CD14-positive monocyte (primary cell): Measurements from ENCODE around the gene TBC1D22A. TPM values are rescaled to one million over a fixed set of nuclear protein-coding genes. Genes with fewer than 3 reads are reported as not detected.

ENCODE experiments used
- DNase-seq, 3 donors: peaks; one replicate each; pipeline ENCODE4 v3.0.0-alpha.2; 2011 to 2022
- H2AFZ ChIP-seq: 2 replicates; pipeline ENCODE4 v1.6.0; 2012; ENCODE audit warnings: mild to moderate bottlenecking, low read depth, low read length, inconsistent platforms; ENCODE audit not compliant: insufficient read depth, poor library complexity, severe bottlenecking
- H3K27ac ChIP-seq, 2 donors: 1 replicate in 1 of 2; 2 replicates in 1 of 2; pipeline ENCODE4 v1.5.1; 2012 to 2013; ENCODE audit warnings: low read length in 2 of 2, control low read depth in 1 of 2, inconsistent platforms in 1 of 2, low read depth in 1 of 2, mild to moderate bottlenecking in 1 of 2
- H3K27me3 ChIP-seq, 2 donors: one replicate each; pipeline versions ENCODE4 v1.6.0 to v1.6.1; 2011 to 2013; ENCODE audit warnings: low read length in 2 of 2; ENCODE audit not compliant: control insufficient read depth in 2 of 2, insufficient read depth in 2 of 2
- H3K36me3 ChIP-seq, 2 donors: replicated peaks in 1 of 2; 1 replicate in 1 of 2; 2 replicates in 1 of 2; pipeline versions ENCODE4 v1.5.1 to v1.6.1; 2012 to 2013; ENCODE audit warnings: low read length in 2 of 2, control low read depth in 1 of 2, inconsistent platforms in 1 of 2, mild to moderate bottlenecking in 1 of 2; ENCODE audit not compliant: insufficient read depth in 2 of 2, control insufficient read depth in 1 of 2
- H3K4me1 ChIP-seq, 2 donors: 1 replicate in 1 of 2; 2 replicates in 1 of 2; pipeline versions ENCODE4 v1.5.1 to v1.6.1; 2012 to 2013; ENCODE audit warnings: low read length in 2 of 2, control low read depth in 1 of 2, inconsistent platforms in 1 of 2, mild to moderate bottlenecking in 1 of 2, moderate library complexity in 1 of 2; ENCODE audit not compliant: insufficient read depth in 2 of 2, control insufficient read depth in 1 of 2
- H3K4me2 ChIP-seq: replicated peaks from 2 replicates; pipeline ENCODE3; 2012; ENCODE audit warnings: low read length, moderate library complexity, mild to moderate bottlenecking; ENCODE audit not compliant: poor library complexity, severe bottlenecking; ENCODE audit errors: extremely low read depth
- H3K4me3 ChIP-seq, 3 experiments: fragments of 200-600 bp in 1 of 3; sonication (generic) in 1 of 3; replicated peaks in 1 of 3; 1 replicate in 2 of 3; 2 replicates in 1 of 3; pipeline ENCODE4 v1.5.1; 2011 to 2013; ENCODE audit warnings: low read length in 3 of 3, mild to moderate bottlenecking in 3 of 3, control low read depth in 2 of 3, low read depth in 2 of 3, inconsistent platforms in 1 of 3, moderate library complexity in 1 of 3
- H3K79me2 ChIP-seq: 2 replicates; pipeline ENCODE4 v1.6.0; 2012; ENCODE audit warnings: mild to moderate bottlenecking, control low read depth, inconsistent platforms, low read length, moderate library complexity; ENCODE audit not compliant: insufficient read depth
- H3K9ac ChIP-seq: 2 replicates; pipeline ENCODE4 v1.6.0; 2017; ENCODE audit warnings: low read length, mild to moderate bottlenecking; ENCODE audit not compliant: insufficient read depth, poor library complexity, severe bottlenecking
- H3K9me3 ChIP-seq, 2 donors: replicated peaks in 1 of 2; 1 replicate in 1 of 2; 2 replicates in 1 of 2; pipeline versions ENCODE4 v1.5.1 to v1.6.1; 2012 to 2013; ENCODE audit warnings: low read length in 2 of 2, control low read depth in 1 of 2; ENCODE audit not compliant: control insufficient read depth in 1 of 2, insufficient read depth in 1 of 2
- H4K20me1 ChIP-seq: 2 replicates; pipeline ENCODE4 v1.6.0; 2012; ENCODE audit warnings: mild to moderate bottlenecking, low read length, control low read depth, moderate library complexity; ENCODE audit not compliant: insufficient read depth
- H3K27ac Mint-ChIP-seq, 7 donors: one replicate each; pipeline ENCODE4 v1.8.0; 2020; ENCODE audit warnings: mild to moderate bottlenecking in 7 of 7, mixed read lengths in 7 of 7, moderate library complexity in 6 of 7, inconsistent platforms in 2 of 7
- H3K27me3 Mint-ChIP-seq, 3 donors: one replicate each; pipeline ENCODE4 v1.8.0; 2021 to 2022; ENCODE audit warnings: low read depth in 3 of 3, mild to moderate bottlenecking in 3 of 3, mixed read lengths in 3 of 3, moderate library complexity in 3 of 3, inconsistent platforms in 1 of 3
- H3K36me3 Mint-ChIP-seq, 2 donors: one replicate each; pipeline ENCODE4 v1.8.0; 2020; ENCODE audit warnings: mixed read lengths in 2 of 2, inconsistent platforms in 1 of 2, mild to moderate bottlenecking in 1 of 2
- H3K4me1 Mint-ChIP-seq: one replicate; pipeline ENCODE4 v1.8.0; 2020; ENCODE audit warnings: mild to moderate bottlenecking, mixed read lengths
- H3K4me3 Mint-ChIP-seq, 2 donors: one replicate each; pipeline ENCODE4 v1.8.0; 2020; ENCODE audit warnings: mild to moderate bottlenecking in 2 of 2, mixed read lengths in 2 of 2, moderate library complexity in 1 of 2
- H3K9me3 Mint-ChIP-seq, 7 donors: one replicate each; pipeline ENCODE4 v1.8.0; 2020 to 2022; ENCODE audit warnings: mixed read lengths in 7 of 7, mild to moderate bottlenecking in 6 of 7, moderate library complexity in 6 of 7, inconsistent platforms in 2 of 7
- WGBS: methylation state at CpG from one replicate; pipeline ENCODE4 v1.1.5; 2013; ENCODE audit warnings: missing lambda C conversion rate; ENCODE audit not compliant: insufficient coverage; 5-methylcytosine and 5-hydroxymethylcytosine counted together
- intact Hi-C, 2 donors: fragments of 100-400 bp; cut with micrococcal nuclease; formaldehyde crosslinking; loops; one replicate each; pipeline versions ENCODE4 v1.15.0 to v1.15.1; 2023
- polyA plus RNA-seq, 3 donors: library from polyadenylated mRNA; depleted of rRNA in 1 of 3; unstranded in 2 of 3; stranded (reverse) in 1 of 3; fragments of 300-500 nt in 2 of 3; fragments of >200 nt in 1 of 3; fragmentation: Illumina TruSeq in 2 of 3; gene quantifications; 1 replicate in 2 of 3; 2 replicates in 1 of 3; pipeline ENCODE4 v1.2.3, GENCODE V29; 2012 to 2021
- TF ChIP-seq, protein P1 (sequence below): fragments of 200-600 bp; IDR thresholded peaks from one replicate; pipeline ENCODE4 v1.8.0; 2022; ENCODE audit warnings: antibody characterized with exemption, mild to moderate bottlenecking

TBC1D22A gene
- polyA plus RNA-seq, 3 donors: 25.9 to 36.2 (median 29.5) TPM

DNA sequence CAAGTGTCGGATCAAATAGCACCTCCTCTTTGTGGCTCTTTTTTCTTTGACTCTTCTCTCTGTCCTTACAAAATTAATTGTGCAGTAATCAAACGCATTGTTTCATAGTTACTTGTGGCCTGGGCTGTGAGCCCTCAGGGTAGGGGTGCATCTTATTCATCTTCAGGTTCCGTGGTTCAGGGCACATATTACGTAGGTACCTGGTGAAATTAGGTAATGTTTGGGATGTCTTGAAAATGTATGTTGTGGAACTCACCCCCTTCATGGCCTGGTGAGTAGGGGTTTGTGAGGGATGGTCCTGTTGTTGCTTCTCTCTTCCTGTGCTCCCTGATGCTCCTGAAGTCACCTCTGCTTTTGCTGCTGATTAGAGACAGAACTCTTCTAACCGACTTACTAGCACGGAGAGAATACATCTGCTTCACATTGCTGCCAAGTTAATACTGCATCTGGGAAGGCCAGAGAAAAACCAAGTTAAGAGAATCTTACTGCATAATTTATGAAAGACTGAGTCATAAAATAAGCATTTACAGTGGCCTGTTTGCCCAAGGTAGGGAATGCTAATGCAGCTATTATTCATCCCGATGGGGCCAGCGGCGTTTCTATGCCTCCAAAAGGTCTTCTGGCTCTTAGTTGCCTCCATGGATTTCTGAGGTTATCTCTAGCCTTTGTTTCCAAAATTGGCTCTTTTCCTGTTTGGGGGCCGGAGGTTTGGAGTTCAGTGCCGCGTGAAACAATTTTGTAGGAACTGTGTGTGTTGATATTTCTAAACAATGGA is 66.9 kb downstream of the TBC1D22A start:
- H3K4me1 ChIP-seq: peaks cover 11 to 15% of the 10 kb centered on the region in 2 donors
- H3K36me3 Mint-ChIP-seq: peaks cover 57 to 58% of the 10 kb centered on the region in 2 donors
- TF ChIP-seq, protein P1, sequence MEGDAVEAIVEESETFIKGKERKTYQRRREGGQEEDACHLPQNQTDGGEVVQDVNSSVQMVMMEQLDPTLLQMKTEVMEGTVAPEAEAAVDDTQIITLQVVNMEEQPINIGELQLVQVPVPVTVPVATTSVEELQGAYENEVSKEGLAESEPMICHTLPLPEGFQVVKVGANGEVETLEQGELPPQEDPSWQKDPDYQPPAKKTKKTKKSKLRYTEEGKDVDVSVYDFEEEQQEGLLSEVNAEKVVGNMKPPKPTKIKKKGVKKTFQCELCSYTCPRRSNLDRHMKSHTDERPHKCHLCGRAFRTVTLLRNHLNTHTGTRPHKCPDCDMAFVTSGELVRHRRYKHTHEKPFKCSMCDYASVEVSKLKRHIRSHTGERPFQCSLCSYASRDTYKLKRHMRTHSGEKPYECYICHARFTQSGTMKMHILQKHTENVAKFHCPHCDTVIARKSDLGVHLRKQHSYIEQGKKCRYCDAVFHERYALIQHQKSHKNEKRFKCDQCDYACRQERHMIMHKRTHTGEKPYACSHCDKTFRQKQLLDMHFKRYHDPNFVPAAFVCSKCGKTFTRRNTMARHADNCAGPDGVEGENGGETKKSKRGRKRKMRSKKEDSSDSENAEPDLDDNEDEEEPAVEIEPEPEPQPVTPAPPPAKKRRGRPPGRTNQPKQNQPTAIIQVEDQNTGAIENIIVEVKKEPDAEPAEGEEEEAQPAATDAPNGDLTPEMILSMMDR: no peak
- H3K27me3 ChIP-seq: no peaks in the 10 kb centered on the region
- H3K9me3 Mint-ChIP-seq: peaks cover 0 to 4% (median 2%) of the 10 kb centered on the region in 7 donors
- H3K79me2 ChIP-seq: peaks cover 51% of the 10 kb centered on the region
- WGBS: 93% methylated on average over 6 of the region's 12 CpGs
- no peak overlapping the region for H3K27ac ChIP-seq
- H3K36me3 ChIP-seq: peaks cover 16 to 72% of the 10 kb centered on the region in 2 donors
- H3K27me3 Mint-ChIP-seq: no peaks in the 10 kb centered on the region
- no peak overlapping the region for H2AFZ ChIP-seq
- H3K4me2 ChIP-seq: no peak overlapping the region
- H3K4me3 Mint-ChIP-seq: no peak overlapping the region
- peaks cover under 1% of the 10 kb centered on the region in 2 donors for H3K9me3 ChIP-seq
- no peak for DNase-seq
- no peak overlapping the region for H3K9ac ChIP-seq
- peaks cover 26% of the 10 kb centered on the region for H3K4me1 Mint-ChIP-seq
- no peak overlapping the region for H3K27ac Mint-ChIP-seq
- peaks cover 99% of the 10 kb centered on the region for H4K20me1 ChIP-seq
- H3K4me3 ChIP-seq: no peak overlapping the region
- intact Hi-C loops: no loop called here

DNA sequence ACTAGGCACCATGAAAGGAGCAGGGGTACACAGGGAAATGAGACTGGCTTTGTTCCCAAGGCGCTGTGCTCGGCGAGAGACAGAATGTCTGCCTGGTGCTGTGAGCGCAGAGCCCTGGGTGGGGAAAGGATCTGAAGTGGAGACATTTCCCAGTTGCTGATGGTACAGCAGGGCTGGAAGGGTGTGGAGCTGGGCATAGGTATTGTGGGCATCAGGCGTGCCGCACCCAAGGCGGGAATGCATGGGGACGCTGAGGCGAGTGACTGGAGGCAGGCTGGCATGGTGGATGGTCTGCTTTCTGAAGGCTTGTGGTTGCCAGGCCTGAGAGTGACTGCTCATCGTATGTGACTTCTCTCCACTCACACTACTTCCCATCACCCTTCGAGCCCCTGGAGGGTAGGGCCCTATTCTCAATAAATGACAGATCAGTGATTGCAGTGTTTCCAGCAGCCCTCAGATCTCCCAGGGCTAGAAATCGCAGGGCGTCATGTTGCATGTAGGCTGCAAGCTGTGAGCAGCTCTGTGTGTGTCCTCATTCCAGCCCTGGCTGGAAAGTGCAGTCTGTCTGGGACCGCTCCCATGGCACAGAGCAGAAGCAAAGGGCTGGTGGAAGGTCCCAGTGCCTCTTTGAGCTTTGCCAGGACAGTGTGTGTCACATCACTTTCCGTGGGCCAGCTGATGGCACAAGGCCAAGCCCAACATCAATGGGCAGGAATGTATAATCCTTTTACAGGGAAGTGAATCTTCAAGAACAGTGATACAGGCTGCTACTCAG is 67.7 kb downstream of the TBC1D22A start:
- intact Hi-C loops: no loop called here
- Histone ChIP-seq H3K79me2 (peaks cover 48% of the 10 kb centered on the region), H3K36me3 (peaks cover 13 to 76% of the 10 kb centered on the region in 2 donors), H3K4me3 (no peak overlapping the region), H3K4me1 (peaks cover 17 to 19% of the 10 kb centered on the region in 2 donors), H3K4me2 (no peak overlapping the region), H3K27ac (peak overlapping the region in 1 of 2 donors; percentile 53), H2AFZ (no peak overlapping the region), H3K9me3 (peaks cover 7 to 9% of the 10 kb centered on the region in 2 donors), H3K9ac (no peak overlapping the region), H4K20me1 (peaks cover 98% of the 10 kb centered on the region), H3K27me3 (no peaks in the 10 kb centered on the region)
- H3K27me3 Mint-ChIP-seq: no peaks in the 10 kb centered on the region
- peaks cover 27% of the 10 kb centered on the region for H3K4me1 Mint-ChIP-seq
- 83% methylated on average over 8 of the region's 15 CpGs for WGBS
- TF ChIP-seq, protein P1: no peak
- peak in 1 of 3 donors; percentile 29 for DNase-seq
- peaks cover 5 to 11% (median 10%) of the 10 kb centered on the region in 7 donors for H3K9me3 Mint-ChIP-seq
- peak overlapping the region in 4 of 7 donors; percentile 9 to 85 (median 58) for H3K27ac Mint-ChIP-seq
- no peak overlapping the region for H3K4me3 Mint-ChIP-seq
- peaks cover 57 to 59% of the 10 kb centered on the region in 2 donors for H3K36me3 Mint-ChIP-seq
